ENCODE measurements around the gene SYT7.
A peak's percentile ranks its signal among the peaks of the same experiment; 100 is the strongest.

The SYT7 gene

DNA sequence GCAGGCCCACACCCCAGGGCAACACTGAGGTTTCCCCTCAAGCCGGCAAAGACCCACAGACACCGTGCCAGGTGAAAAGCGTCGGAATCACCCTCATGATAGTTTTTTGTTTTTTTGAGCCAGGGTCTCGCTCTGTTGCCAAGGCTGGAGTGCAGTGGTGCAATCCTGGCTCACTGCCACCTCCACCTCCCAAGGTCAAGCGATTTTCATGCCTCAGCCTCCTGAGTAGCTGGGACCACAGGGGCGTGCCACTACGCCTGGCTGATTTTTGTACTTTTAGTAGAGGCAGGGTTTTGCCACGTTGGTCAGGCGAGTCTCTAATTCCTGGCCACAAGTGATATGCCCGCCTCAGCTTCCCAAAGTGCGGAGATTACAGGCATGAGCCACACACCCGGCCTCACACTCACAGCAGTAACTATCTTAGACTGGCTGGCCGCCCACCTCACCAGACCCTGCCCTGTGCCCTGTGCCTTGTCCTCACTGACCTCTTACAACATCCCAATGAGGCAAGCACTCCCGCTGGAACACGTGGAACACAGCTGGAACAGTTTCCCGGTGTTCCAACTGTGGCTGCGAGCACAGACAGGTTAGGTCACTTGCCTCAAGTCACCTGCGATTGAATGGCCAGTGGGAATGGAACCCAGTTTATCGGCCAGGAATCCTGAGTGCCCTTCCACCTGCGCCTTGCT, 51.2 kb downstream of the SYT7 start:
- Histone ChIP-seq H3K4me3 (ENCODE audit: low read length) (no peak overlapping the region), H3K9me3 (ENCODE audit: control insufficient read depth, insufficient read depth, low read length) (no peaks in the 10 kb centered on the region), H3K36me3 (ENCODE audit: control insufficient read depth, insufficient read depth, low read length) (no peaks in the 10 kb centered on the region), H3K4me1 (ENCODE audit: control insufficient read depth, insufficient read depth, low read length) (peaks cover 5% of the 10 kb centered on the region), H3K27me3 (ENCODE audit: control insufficient read depth, insufficient read depth, low read length) (no peaks in the 10 kb centered on the region), H3K27ac (ENCODE audit: low read length) (no peak overlapping the region)
- WGBS (ENCODE audit: insufficient coverage, insufficient read length): no CpG with 5 or more reads among the region's 21 CpGs
- DNase-seq (ENCODE audit: low read depth, low spot score): no peak

- no CpG with 5 or more reads among the region's 14 CpGs for WGBS (ENCODE audit: insufficient coverage, insufficient read length)
These were observed 52.8 kb downstream of the SYT7 start for GRCh38 chr11:61528114-61528513.

DNA sequence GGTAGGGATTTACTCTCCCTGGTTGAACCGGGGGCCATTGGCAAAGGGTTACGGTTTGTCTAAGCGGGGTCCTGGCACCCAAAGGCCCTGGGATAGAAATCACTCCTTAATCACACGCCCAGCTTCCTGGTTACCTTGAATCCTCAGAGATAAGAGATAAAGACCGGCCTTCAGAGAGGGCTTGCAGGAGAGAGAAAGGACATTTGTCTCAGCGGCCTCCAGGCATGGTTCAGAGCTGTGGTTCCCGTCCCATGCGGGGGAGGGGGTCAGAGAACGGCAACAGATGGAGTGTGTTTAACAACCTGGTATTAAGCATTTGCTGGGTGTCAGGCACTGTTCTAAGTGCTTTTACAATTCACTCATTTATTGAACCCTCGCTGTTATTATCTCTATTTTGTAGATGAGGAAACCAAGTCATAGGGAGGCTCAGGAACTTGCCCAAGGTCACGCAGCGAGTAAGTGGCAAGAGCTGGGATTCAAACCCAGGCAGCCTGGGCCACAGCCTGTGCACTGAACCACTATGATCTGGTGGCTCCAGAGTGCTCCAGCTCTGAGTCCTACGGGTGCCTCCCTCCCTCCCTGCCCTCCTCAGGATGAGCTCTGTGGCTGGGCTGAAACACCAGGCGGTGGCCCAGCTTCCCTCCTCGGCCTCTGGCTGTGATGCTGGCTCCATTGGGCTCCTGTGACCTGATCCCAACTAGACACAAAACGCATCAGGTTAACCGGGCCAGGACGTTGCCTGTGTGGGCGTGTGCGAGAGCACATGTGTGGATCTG, 53.7 kb downstream of the SYT7 start:
- Histone ChIP-seq H3K27me3 (ENCODE audit: control insufficient read depth, insufficient read depth, low read length) (no peaks in the 10 kb centered on the region), H3K4me1 (ENCODE audit: control insufficient read depth, insufficient read depth, low read length) (peaks cover 5% of the 10 kb centered on the region), H3K4me3 (ENCODE audit: low read length) (no peak overlapping the region), H3K27ac (ENCODE audit: low read length) (no peak overlapping the region), H3K9me3 (ENCODE audit: control insufficient read depth, insufficient read depth, low read length) (no peaks in the 10 kb centered on the region), H3K36me3 (ENCODE audit: control insufficient read depth, insufficient read depth, low read length) (no peaks in the 10 kb centered on the region)
- no CpG with 5 or more reads among the region's 20 CpGs for WGBS (ENCODE audit: insufficient coverage, insufficient read length)
- DNase-seq (ENCODE audit: low read depth, low spot score): no peak

More at GRCh38 chr11:61528114-61528513, 52.8 kb downstream of the SYT7 start:
- H3K4me3 ChIP-seq (ENCODE audit: low read length): no peak overlapping the region
- H3K4me1 ChIP-seq (ENCODE audit: control insufficient read depth, insufficient read depth, low read length): peaks cover 5% of the 10 kb centered on the region
- H3K27me3 ChIP-seq (ENCODE audit: control insufficient read depth, insufficient read depth, low read length): no peaks in the 10 kb centered on the region
- no peak overlapping the region for H3K27ac ChIP-seq (ENCODE audit: low read length)
- no peak for DNase-seq (ENCODE audit: low read depth, low spot score)
- H3K36me3 ChIP-seq (ENCODE audit: control insufficient read depth, insufficient read depth, low read length): no peaks in the 10 kb centered on the region
- H3K9me3 ChIP-seq (ENCODE audit: control insufficient read depth, insufficient read depth, low read length): no peaks in the 10 kb centered on the region

DNA sequence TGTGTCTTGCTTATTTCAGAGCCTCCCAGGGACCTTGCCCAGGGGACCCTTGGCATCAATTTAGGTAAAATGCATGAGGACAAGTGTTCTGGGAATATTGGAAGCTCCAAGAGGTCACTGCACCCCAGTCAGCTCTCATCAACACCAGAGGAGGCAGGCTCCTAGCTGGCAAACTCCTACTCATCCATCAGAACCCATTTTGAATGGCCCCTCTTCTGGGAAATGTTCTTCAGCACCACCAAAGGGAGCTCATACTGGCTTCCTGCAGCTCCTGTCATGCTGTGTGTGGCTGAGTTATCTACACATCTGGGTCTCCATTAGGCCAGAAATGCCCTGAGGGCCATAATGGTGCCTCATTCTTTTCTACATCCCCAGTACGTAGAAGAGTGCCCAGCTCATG, 54.6 kb downstream of the SYT7 start:
- Histone ChIP-seq H3K4me3 (ENCODE audit: low read length) (no peak overlapping the region), H3K4me1 (ENCODE audit: control insufficient read depth, insufficient read depth, low read length) (peaks cover 5% of the 10 kb centered on the region), H3K36me3 (ENCODE audit: control insufficient read depth, insufficient read depth, low read length) (no peaks in the 10 kb centered on the region), H3K27me3 (ENCODE audit: control insufficient read depth, insufficient read depth, low read length) (no peaks in the 10 kb centered on the region), H3K27ac (ENCODE audit: low read length) (no peak overlapping the region), H3K9me3 (ENCODE audit: control insufficient read depth, insufficient read depth, low read length) (no peaks in the 10 kb centered on the region)
- WGBS (ENCODE audit: insufficient coverage, insufficient read length): no CpG with 5 or more reads among the region's 1 CpG
- DNase-seq (ENCODE audit: low read depth, low spot score): no peak

GRCh38 chr11:61524963-61525587, 55.8 kb downstream of the SYT7 start:
- DNase-seq (ENCODE audit: low read depth, low spot score): no peak
- Histone ChIP-seq H3K36me3 (ENCODE audit: control insufficient read depth, insufficient read depth, low read length) (no peaks in the 10 kb centered on the region), H3K4me1 (ENCODE audit: control insufficient read depth, insufficient read depth, low read length) (peaks cover 5% of the 10 kb centered on the region), H3K4me3 (ENCODE audit: low read length) (no peak overlapping the region), H3K27ac (ENCODE audit: low read length) (no peak overlapping the region), H3K27me3 (ENCODE audit: control insufficient read depth, insufficient read depth, low read length) (no peaks in the 10 kb centered on the region), H3K9me3 (ENCODE audit: control insufficient read depth, insufficient read depth, low read length) (no peaks in the 10 kb centered on the region)
- WGBS (ENCODE audit: insufficient coverage, insufficient read length): no CpG with 5 or more reads among the region's 19 CpGs

DNA sequence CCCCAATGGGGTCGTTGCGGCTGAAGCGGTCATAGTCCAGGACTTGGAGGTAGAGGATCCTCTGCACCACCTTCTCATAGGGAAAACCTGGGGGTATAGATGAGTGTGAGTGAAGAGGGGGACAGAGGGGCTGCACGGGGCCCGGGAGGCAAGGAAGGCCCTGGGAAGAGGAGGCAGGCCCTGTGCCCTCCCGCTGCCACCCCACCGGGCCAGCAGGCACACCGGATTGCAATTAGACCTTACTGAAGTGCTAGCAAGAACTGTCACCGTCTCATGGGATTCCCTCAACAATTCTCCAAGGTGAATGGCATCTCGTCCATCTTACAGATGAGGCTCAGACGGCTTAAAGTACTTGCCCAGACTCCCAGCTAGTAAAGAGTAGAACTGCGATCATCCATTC, 56.4 kb downstream of the SYT7 start:
- no peak overlapping the region for H3K27ac ChIP-seq (ENCODE audit: low read length)
- no peaks in the 10 kb centered on the region for H3K36me3 ChIP-seq (ENCODE audit: control insufficient read depth, insufficient read depth, low read length)
- no peak for DNase-seq (ENCODE audit: low read depth, low spot score)
- H3K4me1 ChIP-seq (ENCODE audit: control insufficient read depth, insufficient read depth, low read length): peaks cover 5% of the 10 kb centered on the region
- no CpG with 5 or more reads among the region's 12 CpGs for WGBS (ENCODE audit: insufficient coverage, insufficient read length)
- no peaks in the 10 kb centered on the region for H3K27me3 ChIP-seq (ENCODE audit: control insufficient read depth, insufficient read depth, low read length)
- no peak overlapping the region for H3K4me3 ChIP-seq (ENCODE audit: low read length)
- H3K9me3 ChIP-seq (ENCODE audit: control insufficient read depth, insufficient read depth, low read length): no peaks in the 10 kb centered on the region

GRCh38 chr11:61522881-61523280, 58.0 kb downstream of the SYT7 start:
- Histone ChIP-seq H3K9me3 (ENCODE audit: control insufficient read depth, insufficient read depth, low read length) (no peaks in the 10 kb centered on the region), H3K27me3 (ENCODE audit: control insufficient read depth, insufficient read depth, low read length) (no peaks in the 10 kb centered on the region), H3K4me1 (ENCODE audit: control insufficient read depth, insufficient read depth, low read length) (no peaks in the 10 kb centered on the region; the same call in 1 of the 2 replicates), H3K27ac (ENCODE audit: low read length) (no peak overlapping the region), H3K4me3 (ENCODE audit: low read length) (no peak overlapping the region), H3K36me3 (ENCODE audit: control insufficient read depth, insufficient read depth, low read length) (no peaks in the 10 kb centered on the region)
- DNase-seq (ENCODE audit: low read depth, low spot score): no peak
- WGBS (ENCODE audit: insufficient coverage, insufficient read length): no CpG with 5 or more reads among the region's 15 CpGs

DNA sequence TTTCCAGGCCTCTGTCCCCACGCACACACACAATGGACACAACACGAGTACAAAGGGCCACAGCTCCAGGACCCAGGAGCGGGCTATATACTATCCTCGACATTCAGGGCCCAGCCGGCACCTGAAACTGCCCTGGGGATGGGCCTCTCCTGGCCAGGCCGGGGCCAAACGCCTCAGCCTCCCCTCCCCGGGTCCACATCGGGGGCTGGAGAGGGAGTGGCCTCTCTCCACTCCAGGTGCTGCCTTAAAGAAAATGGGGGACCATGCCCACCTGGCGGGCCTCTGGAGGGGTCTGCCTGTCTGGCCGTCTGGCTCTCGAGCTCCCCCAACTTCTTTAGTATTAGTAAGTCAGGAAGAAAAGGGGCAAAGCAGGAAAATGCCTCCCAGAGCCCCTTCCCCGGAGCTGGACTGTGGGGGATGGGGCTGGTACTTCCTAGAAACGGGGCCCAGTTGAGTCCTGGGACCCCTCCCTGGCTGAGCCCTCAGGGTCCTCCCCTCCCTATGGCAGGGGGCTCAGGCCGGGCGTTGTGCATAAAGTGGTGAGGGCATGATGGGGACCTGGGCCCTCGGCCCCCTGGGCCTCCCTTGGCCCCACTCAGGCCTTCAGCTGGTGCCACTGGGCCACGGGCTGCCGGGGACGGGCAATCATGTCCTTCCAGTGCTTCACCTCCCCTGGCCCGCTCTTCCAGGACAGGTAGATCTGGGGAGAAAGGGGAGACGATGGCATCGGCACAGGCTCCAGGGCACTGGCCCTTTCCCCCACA, 62.7 kb downstream of the SYT7 start:
- H3K4me1 ChIP-seq (ENCODE audit: control insufficient read depth, insufficient read depth, low read length): peaks cover 15% of the 10 kb centered on the region
- H3K27me3 ChIP-seq (ENCODE audit: control insufficient read depth, insufficient read depth, low read length): no peaks in the 10 kb centered on the region
- H3K36me3 ChIP-seq (ENCODE audit: control insufficient read depth, insufficient read depth, low read length): no peaks in the 10 kb centered on the region
- no peak overlapping the region for H3K27ac ChIP-seq (ENCODE audit: low read length)
- H3K4me3 ChIP-seq (ENCODE audit: low read length): no peak overlapping the region
- WGBS (ENCODE audit: insufficient coverage, insufficient read length): no CpG with 5 or more reads among the region's 23 CpGs
- no peaks in the 10 kb centered on the region for H3K9me3 ChIP-seq (ENCODE audit: control insufficient read depth, insufficient read depth, low read length)
- DNase-seq (ENCODE audit: low read depth, low spot score): no peak

GRCh38 chr11:61516675-61517572, 64.0 kb downstream of the SYT7 start:
- Histone ChIP-seq H3K36me3 (ENCODE audit: control insufficient read depth, insufficient read depth, low read length) (no peaks in the 10 kb centered on the region), H3K9me3 (ENCODE audit: control insufficient read depth, insufficient read depth, low read length) (no peaks in the 10 kb centered on the region), H3K27me3 (ENCODE audit: control insufficient read depth, insufficient read depth, low read length) (no peaks in the 10 kb centered on the region), H3K4me1 (ENCODE audit: control insufficient read depth, insufficient read depth, low read length) (peaks cover 21% of the 10 kb centered on the region), H3K27ac (ENCODE audit: low read length) (no peak overlapping the region), H3K4me3 (ENCODE audit: low read length) (no peak overlapping the region)
- peak; percentile 43 for DNase-seq (ENCODE audit: low read depth, low spot score)
- WGBS (ENCODE audit: insufficient coverage, insufficient read length): no CpG with 5 or more reads among the region's 23 CpGs
